Measurements from ENCODE around the gene TRA2A. TPM values are rescaled to one million over a fixed set of nuclear protein-coding genes. Genes with fewer than 3 reads are reported as not detected.

Gene TRA2A
- total RNA-seq, 1 donor from 2014 or later = 84.1 TPM

GRCh38 chr7:23477962-23478866 is 53.6 kb downstream of the TRA2A start:
- peaks cover 81% of the 10 kb centered on the region for H3K27me3 ChIP-seq (ENCODE audit: low read depth)
- no peak overlapping the region for H3K4me3 ChIP-seq
- peaks cover 15% of the 10 kb centered on the region for H3K4me1 ChIP-seq
- H3K27ac ChIP-seq = no peak overlapping the region
- H3K36me3 ChIP-seq = no peaks in the 10 kb centered on the region
- no peak for DNase-seq
- ATAC-seq = no peak
- TF ChIP-seq CTCF (IDR thresholded peaks at IDR 0.05) = no peak
- intact Hi-C loops (cut with DNase I) = no loop called here
- no peaks in the 10 kb centered on the region for H3K9me3 ChIP-seq

- Histone ChIP-seq H3K27ac (no peak overlapping the region), H3K9me3 (no peaks in the 10 kb centered on the region), H3K27me3 (ENCODE audit: low read depth) (peaks cover 92% of the 10 kb centered on the region), H3K4me1 (peaks cover 15% of the 10 kb centered on the region), H3K36me3 (no peaks in the 10 kb centered on the region), H3K4me3 (no peak overlapping the region)
- no peak for TF ChIP-seq CTCF (IDR thresholded peaks at IDR 0.05)
- ATAC-seq (no peak), DNase-seq (no peak)
- intact Hi-C loops (cut with DNase I) = no loop called here
These were observed 54.7 kb downstream of the TRA2A start for GRCh38 chr7:23477157-23477499.

GRCh38 chr7:23476286-23477156 is 55.3 kb downstream of the TRA2A start:
- no peaks in the 10 kb centered on the region for H3K9me3 ChIP-seq
- DNase-seq (no peak), ATAC-seq (no peak)
- no peak overlapping the region for H3K4me3 ChIP-seq
- TF ChIP-seq CTCF (IDR thresholded peaks at IDR 0.05) = no peak
- H3K27me3 ChIP-seq (ENCODE audit: low read depth) = peaks cover 97% of the 10 kb centered on the region
- no peak overlapping the region for H3K27ac ChIP-seq
- intact Hi-C loops (cut with DNase I) = no loop called here
- no peaks in the 10 kb centered on the region for H3K36me3 ChIP-seq
- H3K4me1 ChIP-seq = peaks cover 16% of the 10 kb centered on the region

- Histone ChIP-seq H3K27ac (no peak overlapping the region), H3K4me1 (peaks cover 26% of the 10 kb centered on the region), H3K9me3 (no peaks in the 10 kb centered on the region), H3K27me3 (ENCODE audit: low read depth) (peaks cover 98% of the 10 kb centered on the region), H3K36me3 (no peaks in the 10 kb centered on the region), H3K4me3 (no peak overlapping the region)
- no peak for DNase-seq
- intact Hi-C loops (cut with DNase I) = no loop called here
- TF ChIP-seq CTCF (IDR thresholded peaks at IDR 0.05) = no peak
- ATAC-seq = no peak
These were observed 56.3 kb downstream of the TRA2A start for GRCh38 chr7:23475576-23475839.

- Histone ChIP-seq H3K4me3 (peak overlapping the region; percentile 38), H3K4me1 (peaks cover 31% of the 10 kb centered on the region), H3K9me3 (no peaks in the 10 kb centered on the region), H3K27me3 (ENCODE audit: low read depth) (peaks cover 98% of the 10 kb centered on the region), H3K27ac (no peak overlapping the region), H3K36me3 (no peaks in the 10 kb centered on the region)
- intact Hi-C loops (cut with DNase I) = no loop called here
- no peak for TF ChIP-seq CTCF (IDR thresholded peaks at IDR 0.05)
- ATAC-seq = no peak
- no peak for DNase-seq
These were observed 56.8 kb downstream of the TRA2A start for GRCh38 chr7:23474829-23475575.
